Measurements from ENCODE around the gene CFI.

Gene CFI

DNA sequence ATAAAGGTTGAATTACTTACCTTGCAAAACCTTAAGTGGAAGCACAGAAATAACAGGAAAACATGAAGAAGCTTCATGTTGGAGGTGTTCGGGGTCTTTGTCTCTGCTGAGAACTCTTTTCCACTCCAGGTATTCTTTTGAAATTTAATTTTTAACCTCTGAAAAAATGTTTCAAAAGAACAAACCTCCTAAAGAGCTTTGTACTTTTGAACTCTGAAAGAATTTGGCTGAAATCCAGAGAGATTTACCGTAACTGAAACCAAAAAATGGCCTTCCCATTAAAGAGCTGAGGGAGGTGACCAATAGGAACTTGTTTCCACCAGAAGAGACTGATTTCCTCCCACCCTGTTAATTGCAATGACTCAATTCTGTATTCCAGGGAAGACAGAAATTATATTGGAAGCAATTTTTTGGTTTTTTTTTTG, at the start of gene CFI:
CFI (minus strand) TSS at position 105 of the 425 bp plus-strand sequence; CDS start at position 77, 28 bp downstream.
- no peak for DNase-seq (ENCODE audit: low read depth)

GRCh38 chr4:109850601-109851000, 48.8 kb upstream of the CFI start:
- no peak for DNase-seq (ENCODE audit: low read depth)

GRCh38 chr4:109848501-109848900, 46.7 kb upstream of the CFI start:
- no peak for DNase-seq (ENCODE audit: low read depth)

GRCh38 chr4:109847896-109848442, 46.2 kb upstream of the CFI start, which contains the start of gene LRIT3:
TSS of gene LRIT3 (plus strand) at chr4:109848107. CDS start at chr4:109848202, 95 bp downstream.
- DNase-seq (ENCODE audit: low read depth) = no peak

- DNase-seq (ENCODE audit: low read depth) = no peak
Measured at GRCh38 chr4:109846395-109847098, 44.7 kb upstream of the CFI start.

GRCh38 chr4:109836985-109837384, 35.2 kb upstream of the CFI start:
- DNase-seq (ENCODE audit: low read depth) = no peak

DNA sequence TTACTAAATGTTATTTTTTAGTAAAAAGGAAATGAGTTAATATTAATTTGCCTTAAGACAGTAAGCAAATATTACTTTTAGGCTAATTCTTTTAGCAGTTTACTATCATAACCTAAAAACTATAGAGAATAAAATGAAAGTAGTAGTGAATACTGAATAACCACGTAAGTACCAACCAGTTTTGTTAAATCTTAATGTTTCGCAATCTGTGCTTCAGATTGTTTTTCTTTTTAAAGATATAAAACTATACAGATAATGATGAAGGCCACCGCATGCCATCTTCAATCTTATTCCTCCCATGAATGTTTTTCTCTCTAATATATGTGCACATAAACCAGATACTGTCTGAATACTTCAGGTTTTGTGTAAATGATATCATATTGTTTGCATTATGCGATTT, 32.0 kb upstream of the CFI start:
- DNase-seq (ENCODE audit: low read depth) = no peak

- DNase-seq (ENCODE audit: low read depth) = no peak
Measured at GRCh38 chr4:109827672-109828071, 25.9 kb upstream of the CFI start, which contains the start of gene RRH. TSS of gene RRH (plus strand) at chr4:109827972. CDS start at chr4:109828028, 56 bp downstream.

- no peak for DNase-seq (ENCODE audit: low read depth)
Measured at GRCh38 chr4:109826719-109827118, 24.9 kb upstream of the CFI start.

DNA sequence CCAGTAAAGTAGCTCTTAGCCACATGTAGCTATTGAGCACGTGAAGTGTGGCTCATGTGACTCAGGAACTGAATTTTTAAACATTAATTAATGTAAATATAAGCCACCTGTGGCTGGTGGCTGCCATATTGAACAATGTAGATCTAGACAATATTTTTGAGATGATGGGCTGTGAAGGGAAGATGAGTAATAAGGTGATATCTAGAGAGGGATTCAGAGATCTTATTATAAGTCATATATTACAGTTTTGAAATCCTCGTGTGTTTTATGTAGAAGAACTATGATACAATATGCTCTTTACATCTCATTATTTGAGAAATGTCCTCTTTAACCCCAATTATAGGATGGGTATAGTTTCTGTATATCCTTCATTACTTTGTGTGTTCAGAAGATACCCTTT, 19.4 kb upstream of the CFI start:
- no peak for DNase-seq (ENCODE audit: low read depth)

- DNase-seq (ENCODE audit: low read depth) = no peak
Measured at GRCh38 chr4:109820563-109820962, 18.8 kb upstream of the CFI start.

GRCh38 chr4:109818268-109818667, 16.5 kb upstream of the CFI start:
- DNase-seq (ENCODE audit: low read depth) = no peak

DNA sequence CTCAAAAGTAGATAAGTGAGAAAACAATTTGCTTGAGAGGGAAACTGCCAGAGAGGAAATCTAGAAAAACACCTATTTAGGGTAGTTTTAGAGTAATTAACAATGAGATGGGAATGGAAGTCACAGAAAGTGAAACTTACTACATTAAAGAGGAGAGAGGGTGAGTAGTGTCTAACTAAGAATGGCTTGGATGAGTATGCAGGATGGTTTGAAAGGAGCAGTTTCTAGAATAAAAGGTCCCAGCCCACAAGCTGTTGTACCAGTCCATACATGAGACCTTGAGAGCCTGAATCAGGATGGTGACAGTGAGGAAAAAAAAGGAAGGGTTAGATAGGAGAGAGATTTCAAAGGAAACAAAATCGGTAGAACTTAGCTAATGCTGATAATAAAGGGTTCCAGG, 15.1 kb upstream of the CFI start:
- DNase-seq (ENCODE audit: low read depth) = no peak

GRCh38 chr4:109816082-109816442, 14.3 kb upstream of the CFI start:
- DNase-seq (ENCODE audit: low read depth) = no peak

DNA sequence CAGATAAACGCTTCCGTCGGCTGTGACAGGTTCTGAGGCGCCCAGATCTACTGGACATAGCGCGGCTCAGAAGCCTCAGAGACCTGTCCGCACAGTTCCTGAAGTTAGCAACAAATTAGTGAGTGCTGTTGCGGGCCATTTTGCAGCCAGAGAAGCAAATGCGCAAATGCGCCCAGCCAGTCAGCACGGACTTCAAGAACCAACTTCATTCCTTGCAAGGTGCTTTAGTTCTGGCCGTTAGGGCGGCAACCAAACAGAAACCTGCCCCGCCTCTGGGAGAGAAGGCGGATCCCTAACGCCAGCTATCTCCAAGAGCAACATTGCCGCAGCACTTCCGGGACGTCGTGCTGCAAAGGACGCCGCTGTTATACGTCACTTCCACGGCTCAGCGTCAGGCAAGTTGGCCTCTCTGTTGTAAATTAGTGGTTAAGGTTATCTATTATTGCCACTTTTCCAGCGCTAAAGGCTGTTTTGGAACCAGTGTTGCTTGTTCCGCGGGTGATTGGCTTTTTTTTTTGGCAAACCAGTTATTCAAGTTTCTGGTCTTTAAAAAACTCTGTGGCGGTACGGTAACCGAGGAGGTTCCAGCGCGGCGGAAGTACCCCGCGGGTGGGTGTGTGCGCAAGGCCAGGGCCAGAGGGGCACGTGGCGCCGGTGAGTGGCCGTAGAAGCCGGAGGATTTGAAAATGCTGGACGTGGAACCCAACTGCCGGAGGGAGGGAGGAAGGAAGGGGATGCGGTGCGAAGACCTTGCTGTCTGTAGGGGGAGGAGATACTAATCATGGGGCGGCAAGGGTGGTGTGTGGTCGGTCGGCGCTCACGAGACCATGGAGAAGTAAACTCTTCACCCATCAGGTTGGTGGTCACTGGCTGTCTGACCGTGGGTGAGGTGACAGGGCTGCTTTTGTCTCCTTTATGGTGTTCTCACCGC, 13.6 kb upstream of the CFI start, which contains the start of gene GAR1:
GAR1 (plus strand) TSS at position 612 of the 931 bp plus-strand sequence. CDS start 403 bp downstream, outside the sequence.
- DNase-seq (ENCODE audit: low read depth) = peak; percentile 75

GRCh38 chr4:109811707-109812106, 9.9 kb upstream of the CFI start:
- DNase-seq (ENCODE audit: low read depth) = no peak

DNA sequence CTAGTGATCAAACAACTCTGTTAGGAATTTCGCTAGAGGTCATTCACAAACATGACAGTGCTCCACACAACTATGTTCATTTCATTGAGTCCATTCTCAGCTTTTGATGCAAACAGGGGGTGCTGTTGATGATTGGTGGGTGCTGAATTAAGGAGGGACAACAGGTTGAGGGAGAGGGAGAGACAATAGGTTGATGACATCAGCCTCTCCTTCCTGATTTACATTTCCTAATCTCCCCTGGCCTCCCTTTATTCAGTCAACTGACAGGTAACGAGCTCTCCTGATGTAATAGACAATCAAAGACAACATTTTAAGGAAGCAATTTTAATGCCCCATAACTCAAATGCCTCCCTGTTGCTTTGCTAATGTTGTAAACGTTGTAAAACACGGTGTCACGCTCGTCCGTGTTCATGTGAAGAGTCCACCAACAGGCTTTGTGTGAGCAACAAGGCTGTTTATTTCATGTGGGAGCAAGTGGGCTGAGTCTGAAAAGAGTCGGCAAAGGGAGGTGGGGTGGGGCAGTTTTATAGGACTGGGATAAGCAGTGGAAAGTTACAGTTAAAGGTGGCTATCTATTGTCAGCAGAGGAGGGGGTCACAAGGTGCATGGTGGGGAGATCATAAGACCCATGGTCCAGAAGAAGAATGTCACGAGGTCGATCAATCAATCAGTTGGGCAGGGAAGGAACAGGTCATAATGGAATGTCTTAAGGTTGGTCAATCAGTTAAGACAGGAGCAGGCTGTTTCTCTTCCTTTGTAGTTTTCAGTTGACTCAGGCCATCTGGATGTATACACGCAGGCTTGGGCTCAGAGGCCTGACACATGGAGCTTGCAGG, 9.0 kb upstream of the CFI start:
- no peak for DNase-seq (ENCODE audit: low read depth)

DNA sequence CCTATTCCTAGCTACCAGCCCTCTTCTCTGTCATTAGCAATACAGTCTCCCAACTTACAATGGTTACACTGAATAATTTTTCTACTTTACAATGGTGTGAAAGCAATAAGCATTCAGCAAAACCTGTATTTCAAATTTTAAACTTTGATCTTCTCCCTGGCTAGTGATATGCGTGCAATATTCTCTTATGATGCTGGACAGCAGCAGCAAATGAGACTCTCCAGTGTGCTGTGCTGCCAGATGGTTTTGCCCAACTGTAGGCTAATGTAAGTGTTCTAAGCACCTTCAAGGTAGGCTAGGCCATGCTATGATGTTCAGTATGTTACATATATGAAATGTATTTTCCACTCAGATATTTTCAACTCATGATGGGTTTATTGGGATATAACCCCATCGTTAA, 7.9 kb upstream of the CFI start:
- no peak for DNase-seq (ENCODE audit: low read depth)

DNA sequence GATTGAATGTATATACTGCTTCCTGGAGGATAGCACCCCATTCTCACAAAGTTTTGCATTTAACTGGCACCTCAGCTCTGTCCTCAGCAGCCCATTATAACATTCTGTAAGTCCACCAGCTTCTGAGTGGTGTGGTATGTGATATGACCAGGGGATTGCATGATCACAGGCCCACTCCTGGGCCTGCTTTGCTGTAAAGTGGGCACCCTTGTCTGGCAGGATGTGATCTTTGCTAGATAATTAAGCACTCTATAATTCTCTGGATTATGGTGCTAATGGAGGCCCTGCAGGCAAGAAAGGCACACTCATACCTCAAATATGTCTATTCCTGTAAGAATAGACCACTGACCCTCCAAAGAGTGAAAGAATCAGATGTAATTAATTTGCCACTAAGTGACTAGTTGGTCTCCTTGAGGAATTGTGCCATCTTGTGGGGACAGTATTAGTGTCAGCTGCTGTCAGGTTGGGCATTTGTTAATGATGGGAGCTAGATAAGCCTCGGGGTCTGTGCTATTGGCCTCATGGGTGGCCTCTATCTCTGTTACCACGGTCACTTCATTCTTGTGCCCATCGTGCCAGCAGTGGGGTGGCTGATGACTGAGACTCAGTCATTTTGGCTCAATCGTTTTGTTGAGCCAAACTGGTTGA, 2.2 kb upstream of the CFI start:
- DNase-seq (ENCODE audit: low read depth) = no peak

DNA sequence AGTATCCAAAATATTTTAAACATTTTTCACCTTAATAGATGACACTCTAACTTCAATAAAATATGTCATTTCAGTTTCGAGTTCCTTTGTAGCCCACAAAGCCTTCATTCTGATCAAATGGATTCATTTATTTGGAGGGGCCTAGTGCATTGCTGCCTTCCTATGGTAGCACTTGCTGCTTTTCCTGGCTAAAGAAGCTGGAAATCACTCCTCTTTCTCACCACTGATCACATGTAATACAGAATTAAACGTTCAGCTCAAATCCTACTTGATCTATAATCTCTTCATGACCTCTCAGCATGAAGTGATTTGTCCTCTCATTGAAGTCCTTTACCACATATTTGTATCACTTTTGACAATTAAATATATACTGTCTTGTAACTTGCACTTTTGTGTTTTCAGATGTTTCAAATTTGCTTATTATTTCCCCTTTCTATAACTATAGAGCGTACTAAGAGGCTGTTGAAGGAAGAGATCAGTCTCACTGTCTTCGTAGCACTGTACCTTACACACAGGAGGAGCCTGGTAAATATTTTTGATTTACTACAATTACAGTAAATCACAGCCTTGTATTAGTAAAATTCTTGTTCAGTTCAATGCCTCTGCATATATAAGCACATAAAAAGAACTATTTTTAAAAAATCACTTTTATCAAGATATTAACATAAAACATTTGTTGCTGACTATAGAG, 555 bp downstream of the CFI start:
- DNase-seq (ENCODE audit: low read depth) = no peak

DNA sequence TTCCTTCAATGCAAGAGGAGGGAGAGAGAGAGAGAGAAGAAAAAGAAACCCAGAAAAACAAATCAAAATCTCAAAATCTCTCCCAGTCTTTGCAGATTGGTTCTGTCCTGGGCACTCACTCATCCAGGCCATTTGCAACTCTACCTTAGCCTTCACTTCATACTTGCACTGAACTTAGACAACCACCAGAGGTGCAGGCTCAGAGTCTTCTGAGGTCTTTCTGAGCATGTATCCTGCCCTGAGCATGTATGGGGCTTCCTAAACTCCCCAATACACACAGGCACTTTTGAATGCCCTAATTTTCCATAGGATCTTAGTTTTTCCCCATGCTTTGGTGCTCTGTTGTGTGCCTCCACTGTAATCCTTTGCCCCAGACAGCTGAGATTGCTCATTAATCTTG, 2.9 kb downstream of the CFI start:
- DNase-seq (ENCODE audit: low read depth) = no peak

All from CMK (cell line).